Testis (tissue), 3 donors: ENCODE measurements around the gene PHKG1. TPM values are rescaled to one million over a fixed set of nuclear protein-coding genes. Genes with fewer than 3 reads are reported as not detected.
"Not testable (repeated sequence)": the region's sequence is repeated elsewhere in the genome, so short reads cannot be mapped to it uniquely, and the experiment has no call there.

Experiments
- DNase-seq: peaks from one replicate; pipeline ENCODE4 v3.0.0-alpha.2; 2019
- H3K27ac ChIP-seq, 2 donors: fragments of 200-600 bp; sonication (generic); one replicate each; pipeline ENCODE4 v1.5.1; 2019
- H3K27me3 ChIP-seq: fragments of 200-600 bp; sonication (generic); one replicate; pipeline ENCODE4 v1.5.1; 2019
- H3K36me3 ChIP-seq: fragments of 200-600 bp; sonication (generic); one replicate; pipeline ENCODE4 v1.5.1; 2017; ENCODE audit warnings: low read depth; ENCODE audit errors: missing control alignments
- H3K4me1 ChIP-seq: fragments of 200-600 bp; sonication (generic); one replicate; pipeline ENCODE4 v1.5.1; 2019
- H3K4me3 ChIP-seq, 2 donors: fragments of 200-600 bp; sonication (generic); one replicate each; pipeline ENCODE4 v1.5.1; 2017 to 2019
- H3K9me3 ChIP-seq: fragments of 200-600 bp; sonication (generic); one replicate; pipeline ENCODE4 v1.5.1; 2017
- CTCF ChIP-seq, 3 experiments: fragments of 450-650 bp in 2 of 3; fragments of 200-600 bp in 1 of 3; sonication (generic) in 1 of 3; IDR thresholded peaks; one replicate each; pipeline ENCODE4 v1.5.1; 2016 to 2019; ENCODE audit warnings: antibody characterized with exemption in 3 of 3, mild to moderate bottlenecking in 2 of 3, moderate library complexity in 1 of 3
- POLR2A ChIP-seq: fragments of 450-650 bp; IDR thresholded peaks from one replicate; pipeline ENCODE4 v1.6.1; 2017; ENCODE audit warnings: antibody characterized with exemption, mild to moderate bottlenecking, moderate library complexity
- whole genome bisulfite sequencing, 2 donors: methylation state at CpG; one replicate each; pipeline ENCODE4 v1.1.5; 2018; 5-methylcytosine and 5-hydroxymethylcytosine counted together
- intact Hi-C: fragments of 100-400 bp; cut with DNase I; formaldehyde crosslinking; loops from one replicate; pipeline ENCODE4 v1.15.1; 2023; ENCODE audit warnings: low total_unique reads
- polyA plus RNA-seq: library from polyadenylated mRNA; stranded (reverse); fragments of 350-450 nt; fragmentation: Illumina TruSeq; extraction: RNeasy Lipid Tissue Mini Kit (QIAGEN cat#74804); gene quantifications from one replicate; pipeline ENCODE4 v1.2.3, GENCODE V29; 2014; ENCODE audit warnings: low read depth, low replicate concordance; ENCODE audit not compliant: insufficient read depth
- total RNA-seq, 2 donors: library from RNA; depleted of rRNA; stranded (reverse); fragments of >200 nt; gene quantifications; one replicate each; pipeline ENCODE4 v1.2.3, GENCODE V29; 2016

PHKG1 gene
- total and polyA plus RNA-seq, 3 donors from 2014 or later: 1.5 to 2.8 (median 2.1) TPM

GRCh38 chr7:56106108-56107073 is 13.6 kb upstream of the PHKG1 start, which contains the start of gene CHCHD2:
Gene CHCHD2 (minus strand): TSS chr7:56106476. CDS start chr7:56106413, 63 bp downstream.
- Histone ChIP-seq H3K27ac (peak within 1 kb of the TSS; percentile 89 to 90), H3K4me1 (peaks cover 10% of the 10 kb centered on the region), H3K36me3 (no peaks in the 10 kb centered on the region), H3K4me3 (peak within 1 kb of the TSS; percentile 93 to 94), H3K9me3 (no peaks in the 10 kb centered on the region), H3K27me3 (no peaks in the 10 kb centered on the region)
- DNase-seq: peak; percentile 99
- WGBS, 2 donors: 1 to 2% methylated on average over 44 to 57 of the region's 57 CpGs
- intact Hi-C loops: no loop called here
- TF ChIP-seq CTCF (IDR thresholded peaks at IDR 0.05): no peak
- peak; percentile 43 for TF ChIP-seq POLR2A

GRCh38 chr7:56105508-56105907 is 12.8 kb upstream of the PHKG1 start:
- peak; percentile 53 for DNase-seq
- no peaks in the 10 kb centered on the region for H3K9me3 ChIP-seq
- no peak for TF ChIP-seq POLR2A
- TF ChIP-seq CTCF (IDR thresholded peaks at IDR 0.05): no peak
- H3K27me3 ChIP-seq: no peaks in the 10 kb centered on the region
- H3K4me1 ChIP-seq: peaks cover 10% of the 10 kb centered on the region
- intact Hi-C loops: no loop called here
- peak overlapping the region; percentile 93 to 94 for H3K4me3 ChIP-seq
- H3K27ac ChIP-seq: peak overlapping the region; percentile 89 to 90
- no peaks in the 10 kb centered on the region for H3K36me3 ChIP-seq
- WGBS, 2 donors: 12 to 15% methylated on average over 6 of the region's 6 CpGs

DNA sequence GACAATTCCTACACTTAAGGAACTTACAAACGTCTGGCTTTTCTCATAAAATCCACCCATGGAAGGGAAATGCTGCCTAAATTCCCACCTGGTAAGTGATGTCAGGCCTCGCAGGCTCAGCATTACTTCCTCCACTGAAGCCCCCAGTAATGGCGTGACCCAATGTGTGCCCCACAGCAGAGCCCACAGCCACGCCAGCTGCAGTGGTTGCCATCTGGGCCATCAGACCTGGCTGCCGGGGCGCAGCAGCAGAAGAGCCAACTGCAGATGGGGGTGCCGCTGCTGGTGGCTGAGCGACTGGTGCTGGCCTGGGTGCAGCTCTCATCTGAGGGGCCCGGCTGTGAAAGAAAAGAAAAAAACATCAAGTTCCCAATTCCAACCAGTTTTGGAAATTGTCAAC is 11.4 kb upstream of the PHKG1 start:
- H3K9me3 ChIP-seq, H3K27me3 ChIP-seq, H3K27ac ChIP-seq, H3K36me3 ChIP-seq, intact Hi-C loops, H3K4me3 ChIP-seq, DNase-seq: not testable (repeated sequence)
- peaks cover 10% of the 10 kb centered on the region for H3K4me1 ChIP-seq
- 79 to 89% methylated on average over 8 to 9 of the region's 9 CpGs for WGBS, 2 donors

DNA sequence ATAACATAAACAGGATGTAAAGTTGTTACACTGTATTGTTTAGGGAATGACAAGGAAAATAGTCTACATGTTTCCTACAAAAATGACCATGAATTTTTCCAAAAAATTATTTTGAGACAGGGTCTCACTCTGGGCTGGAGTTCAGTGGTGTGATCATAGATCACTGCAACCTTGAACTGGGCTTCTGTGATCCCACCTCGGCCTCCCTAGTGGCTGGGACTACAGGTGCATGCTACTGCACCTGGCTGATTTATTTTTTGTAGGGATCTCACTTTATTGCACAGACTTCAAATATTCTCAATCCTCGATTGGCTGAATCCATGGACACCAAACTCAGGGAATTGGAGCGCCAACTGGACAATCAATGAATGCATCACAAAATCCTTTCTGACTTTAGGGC is 6.9 kb upstream of the PHKG1 start:
- no peak for DNase-seq
- no peaks in the 10 kb centered on the region for H3K27me3 ChIP-seq
- no peaks in the 10 kb centered on the region for H3K36me3 ChIP-seq
- intact Hi-C loops: no loop called here
- 91 to 100% methylated on average over 3 of the region's 3 CpGs for WGBS, 2 donors
- no peaks in the 10 kb centered on the region for H3K9me3 ChIP-seq
- H3K4me1 ChIP-seq: peaks cover 2% of the 10 kb centered on the region
- TF ChIP-seq CTCF (IDR thresholded peaks at IDR 0.05) (no peak), POLR2A (no peak)
- no peak overlapping the region for H3K27ac ChIP-seq
- no peak overlapping the region for H3K4me3 ChIP-seq

- H3K4me3 ChIP-seq, DNase-seq, H3K4me1 ChIP-seq, H3K36me3 ChIP-seq, H3K9me3 ChIP-seq, H3K27ac ChIP-seq, H3K27me3 ChIP-seq, intact Hi-C loops: not testable (repeated sequence)
- 89 to 93% methylated on average over 8 of the region's 8 CpGs for WGBS, 2 donors
Observed at GRCh38 chr7:56098187-56099008, 5.6 kb upstream of the PHKG1 start.
